ENCODE results near the gene METTL15. TPM values are rescaled to one million over a fixed set of nuclear protein-coding genes. Genes with fewer than 3 reads are reported as not detected.

Gene METTL15
- total and polyA plus RNA-seq, 2 experiments from 2014 or later, result 9.0 to 19.8 TPM

GRCh38 chr11:28315440-28315839 lies 207.3 kb downstream of the METTL15 start:
- no peak overlapping the region for H3K4me3 Mint-ChIP-seq
- H3K27ac Mint-ChIP-seq, result no peak overlapping the region
- Histone ChIP-seq H4K20me1 (replicated peaks; ENCODE audit: insufficient read depth) (no peaks in the 10 kb centered on the region), H3K36me3 (ENCODE audit: insufficient read depth) (no peaks in the 10 kb centered on the region), H3K4me1 (ENCODE audit: insufficient read depth) (no peaks in the 10 kb centered on the region), H3K79me2 (replicated peaks; ENCODE audit: insufficient read depth) (no peaks in the 10 kb centered on the region), H3K9me2 (ENCODE audit: insufficient read depth) (no peaks in the 10 kb centered on the region; the same call in 1 of the 2 replicates), H2AFZ (no peak overlapping the region), H3K27me3 (ENCODE audit: insufficient read depth) (no peaks in the 10 kb centered on the region), H3K27ac (ENCODE audit: low read depth) (no peak overlapping the region), H3K4me2 (no peak overlapping the region), H3K4me3 (no peak overlapping the region), H3F3A (replicated peaks; ENCODE audit: low read depth) (no peaks in the 10 kb centered on the region)
- no peak for DNase-seq (ENCODE audit: low spot score)
- ATAC-seq, result no peak
- H3K36me3 Mint-ChIP-seq (ENCODE audit: low read depth), result peaks cover 15% of the 10 kb centered on the region; the same call in 2 of the 3 replicates
- H3K27me3 Mint-ChIP-seq (ENCODE audit: insufficient read depth, low read depth, poor library complexity), result no peaks in the 10 kb centered on the region
- H3K4me1 Mint-ChIP-seq, result peaks cover 5% of the 10 kb centered on the region
- TF ChIP-seq JUNB (IDR thresholded peaks at IDR 0.05; ENCODE audit: unreplicated experiment) (no peak), ZNF462 (CRISPR knock-in tag; IDR thresholded peaks at IDR 0.05) (peak; percentile 44; the same call in 1 of the 2 replicates)
- H3K9me3 Mint-ChIP-seq, result no peaks in the 10 kb centered on the region; the same call in 2 of the 3 replicates

- Mint-ChIP-seq H3K9me3 (no peaks in the 10 kb centered on the region; the same call in 2 of the 3 replicates), H3K4me1 (peaks cover 7% of the 10 kb centered on the region), H3K27ac (no peak overlapping the region), H3K27me3 (ENCODE audit: insufficient read depth, low read depth, poor library complexity) (no peaks in the 10 kb centered on the region), H3K4me3 (no peak overlapping the region), H3K36me3 (ENCODE audit: low read depth) (peaks cover 11% of the 10 kb centered on the region; the same call in 2 of the 3 replicates)
- Histone ChIP-seq H3K27me3 (ENCODE audit: insufficient read depth) (no peaks in the 10 kb centered on the region), H2AFZ (no peak overlapping the region), H3K36me3 (ENCODE audit: insufficient read depth) (no peaks in the 10 kb centered on the region), H3K79me2 (replicated peaks; ENCODE audit: insufficient read depth) (no peaks in the 10 kb centered on the region), H3K27ac (ENCODE audit: low read depth) (no peak overlapping the region), H4K20me1 (replicated peaks; ENCODE audit: insufficient read depth) (no peaks in the 10 kb centered on the region), H3K4me3 (no peak overlapping the region), H3F3A (replicated peaks; ENCODE audit: low read depth) (no peaks in the 10 kb centered on the region), H3K9me2 (ENCODE audit: insufficient read depth) (no peaks in the 10 kb centered on the region; the same call in 1 of the 2 replicates), H3K4me1 (ENCODE audit: insufficient read depth) (no peaks in the 10 kb centered on the region), H3K4me2 (no peak overlapping the region)
- ATAC-seq (no peak), DNase-seq (ENCODE audit: low spot score) (no peak)
- TF ChIP-seq CTCF (conservative IDR thresholded peaks at IDR 0.05; ENCODE audit: low read depth in 2 of 2) (no peak), POLR2AphosphoS5 (IDR thresholded peaks at IDR 0.05; ENCODE audit: low read depth) (no peak), ETS1 (IDR thresholded peaks at IDR 0.05) (no peak), ZNF114 (CRISPR knock-in tag; IDR thresholded peaks at IDR 0.05) (no peak), REST (IDR thresholded peaks at IDR 0.05; ENCODE audit: unreplicated experiment) (no peak), STAT1 (IDR thresholded peaks at IDR 0.05; ENCODE audit: unreplicated experiment) (no peak), EZH2 (IDR thresholded peaks at IDR 0.05; ENCODE audit: low read depth, unreplicated experiment) (no peak), JUNB (IDR thresholded peaks at IDR 0.05; ENCODE audit: unreplicated experiment) (no peak)
These were observed 210.7 kb downstream of the METTL15 start for GRCh38 chr11:28318871-28319270.

Data from GM23338 (cell line).